ENCODE data around the gene SHF. TPM values are rescaled to one million over a fixed set of nuclear protein-coding genes. Genes with fewer than 3 reads are reported as not detected.

Gene SHF
- total RNA-seq, 2 donors from 2014 or later, result 2.0 to 2.8 TPM

- DNase-seq, result no peak
- no peaks in the 10 kb centered on the region for H3K9me3 ChIP-seq (ENCODE audit: control insufficient read depth, low read length, poor library complexity, severe bottlenecking)
- peaks cover 8% of the 10 kb centered on the region for H3K27me3 Mint-ChIP-seq
- peaks cover 2% of the 10 kb centered on the region for H3K36me3 Mint-ChIP-seq (ENCODE audit: low read depth)
- no peak overlapping the region for H3K27ac Mint-ChIP-seq
- peak overlapping the region; percentile 90 for H3K4me3 Mint-ChIP-seq
- no peak for ATAC-seq
- peaks cover 20% of the 10 kb centered on the region for H3K4me1 Mint-ChIP-seq
Observed at GRCh38 chr15:45185903-45186770, 1.6 kb downstream of the SHF start.

GRCh38 chr15:45185069-45185779 is 2.5 kb downstream of the SHF start:
- H3K36me3 Mint-ChIP-seq (ENCODE audit: low read depth), result peaks cover under 1% of the 10 kb centered on the region
- DNase-seq (no peak), ATAC-seq (no peak)
- peaks cover 18% of the 10 kb centered on the region for H3K4me1 Mint-ChIP-seq
- peak overlapping the region; percentile 12 for H3K4me3 Mint-ChIP-seq
- H3K9me3 ChIP-seq (ENCODE audit: control insufficient read depth, low read length, poor library complexity, severe bottlenecking), result no peaks in the 10 kb centered on the region
- H3K27me3 Mint-ChIP-seq, result peaks cover 4% of the 10 kb centered on the region
- no peak overlapping the region for H3K27ac Mint-ChIP-seq

GRCh38 chr15:45184562-45185041 is 3.2 kb downstream of the SHF start:
- no peak overlapping the region for H3K4me3 Mint-ChIP-seq
- no peaks in the 10 kb centered on the region for H3K27me3 Mint-ChIP-seq
- DNase-seq, result no peak
- no peak overlapping the region for H3K27ac Mint-ChIP-seq
- H3K9me3 ChIP-seq (ENCODE audit: control insufficient read depth, low read length, poor library complexity, severe bottlenecking), result no peaks in the 10 kb centered on the region
- H3K36me3 Mint-ChIP-seq (ENCODE audit: low read depth), result no peaks in the 10 kb centered on the region
- H3K4me1 Mint-ChIP-seq, result peaks cover 21% of the 10 kb centered on the region
- ATAC-seq, result no peak

- Mint-ChIP-seq H3K27ac (no peak overlapping the region), H3K4me1 (peaks cover 18% of the 10 kb centered on the region), H3K36me3 (ENCODE audit: low read depth) (no peaks in the 10 kb centered on the region), H3K27me3 (no peaks in the 10 kb centered on the region), H3K4me3 (no peak overlapping the region)
- ATAC-seq, result no peak
- DNase-seq, result no peak
- H3K9me3 ChIP-seq (ENCODE audit: control insufficient read depth, low read length, poor library complexity, severe bottlenecking), result no peaks in the 10 kb centered on the region
Observed at GRCh38 chr15:45183511-45183910, 4.3 kb downstream of the SHF start.

GRCh38 chr15:45182996-45183395 is 4.8 kb downstream of the SHF start:
- Mint-ChIP-seq H3K27ac (no peak overlapping the region), H3K36me3 (ENCODE audit: low read depth) (no peaks in the 10 kb centered on the region), H3K4me1 (peaks cover 14% of the 10 kb centered on the region), H3K27me3 (no peaks in the 10 kb centered on the region), H3K4me3 (no peak overlapping the region)
- DNase-seq (no peak), ATAC-seq (no peak)
- H3K9me3 ChIP-seq (ENCODE audit: control insufficient read depth, low read length, poor library complexity, severe bottlenecking), result no peaks in the 10 kb centered on the region

- Mint-ChIP-seq H3K4me3 (no peak overlapping the region), H3K27me3 (no peaks in the 10 kb centered on the region), H3K4me1 (peaks cover 13% of the 10 kb centered on the region), H3K27ac (no peak overlapping the region), H3K36me3 (ENCODE audit: low read depth) (no peaks in the 10 kb centered on the region)
- ATAC-seq (no peak), DNase-seq (no peak)
- no peaks in the 10 kb centered on the region for H3K9me3 ChIP-seq (ENCODE audit: control insufficient read depth, low read length, poor library complexity, severe bottlenecking)
Observed at GRCh38 chr15:45181491-45182285, 6.1 kb downstream of the SHF start.

GRCh38 chr15:45180648-45181436 is 6.9 kb downstream of the SHF start:
- Mint-ChIP-seq H3K27ac (no peak overlapping the region), H3K27me3 (no peaks in the 10 kb centered on the region), H3K4me3 (no peak overlapping the region), H3K4me1 (peaks cover 10% of the 10 kb centered on the region), H3K36me3 (ENCODE audit: low read depth) (peaks cover 2% of the 10 kb centered on the region)
- H3K9me3 ChIP-seq (ENCODE audit: control insufficient read depth, low read length, poor library complexity, severe bottlenecking), result no peaks in the 10 kb centered on the region
- no peak for DNase-seq
- ATAC-seq, result no peak

- peaks cover 10% of the 10 kb centered on the region for H3K4me1 Mint-ChIP-seq
- H3K4me3 Mint-ChIP-seq, result no peak overlapping the region
- DNase-seq (no peak), ATAC-seq (no peak)
- no peak overlapping the region for H3K27ac Mint-ChIP-seq
- no peaks in the 10 kb centered on the region for H3K27me3 Mint-ChIP-seq
- no peaks in the 10 kb centered on the region for H3K9me3 ChIP-seq (ENCODE audit: control insufficient read depth, low read length, poor library complexity, severe bottlenecking)
- peaks cover 2% of the 10 kb centered on the region for H3K36me3 Mint-ChIP-seq (ENCODE audit: low read depth)
Observed at GRCh38 chr15:45180201-45180600, 7.6 kb downstream of the SHF start.

GRCh38 chr15:45179221-45179985 is 8.4 kb downstream of the SHF start:
- DNase-seq, result peak; percentile 29 to 37 (median 30)
- H3K9me3 ChIP-seq (ENCODE audit: control insufficient read depth, low read length, poor library complexity, severe bottlenecking), result no peaks in the 10 kb centered on the region
- Mint-ChIP-seq H3K36me3 (ENCODE audit: low read depth) (peaks cover 2% of the 10 kb centered on the region), H3K4me3 (no peak overlapping the region), H3K4me1 (peaks cover 10% of the 10 kb centered on the region), H3K27me3 (no peaks in the 10 kb centered on the region), H3K27ac (no peak overlapping the region)
- peak; percentile 49 for ATAC-seq

GRCh38 chr15:45177285-45177684 is 10.5 kb downstream of the SHF start:
- Mint-ChIP-seq H3K27me3 (no peaks in the 10 kb centered on the region), H3K36me3 (ENCODE audit: low read depth) (peaks cover 2% of the 10 kb centered on the region), H3K4me1 (peaks cover 10% of the 10 kb centered on the region), H3K4me3 (no peak overlapping the region), H3K27ac (no peak overlapping the region)
- H3K9me3 ChIP-seq (ENCODE audit: control insufficient read depth, low read length, poor library complexity, severe bottlenecking), result no peaks in the 10 kb centered on the region
- ATAC-seq, result no peak
- DNase-seq, result no peak

GRCh38 chr15:45174577-45174976 is 13.2 kb downstream of the SHF start:
- no peak for ATAC-seq
- Mint-ChIP-seq H3K4me3 (no peak overlapping the region), H3K4me1 (peaks cover 3% of the 10 kb centered on the region), H3K36me3 (ENCODE audit: low read depth) (peaks cover 2% of the 10 kb centered on the region), H3K27me3 (no peaks in the 10 kb centered on the region), H3K27ac (no peak overlapping the region)
- no peaks in the 10 kb centered on the region for H3K9me3 ChIP-seq (ENCODE audit: control insufficient read depth, low read length, poor library complexity, severe bottlenecking)
- DNase-seq, result no peak

GRCh38 chr15:45174069-45174468 is 13.7 kb downstream of the SHF start:
- Mint-ChIP-seq H3K4me1 (peaks cover 3% of the 10 kb centered on the region), H3K27me3 (no peaks in the 10 kb centered on the region), H3K36me3 (ENCODE audit: low read depth) (peaks cover 2% of the 10 kb centered on the region), H3K4me3 (no peak overlapping the region), H3K27ac (no peak overlapping the region)
- no peak for ATAC-seq
- no peaks in the 10 kb centered on the region for H3K9me3 ChIP-seq (ENCODE audit: control insufficient read depth, low read length, poor library complexity, severe bottlenecking)
- no peak for DNase-seq
